GM18858 (cell line): ENCODE data around the gene RELCH.
"Not testable (repeated sequence)": the region's sequence is repeated elsewhere in the genome, so short reads cannot be mapped to it uniquely, and the experiment has no call there.

Source experiments
- ATAC-seq: cut with Tn5 transposase; IDR thresholded peaks from one replicate; pipeline ENCODE4 v1.9.1; 2021; ENCODE audit not compliant: unreplicated experiment

RELCH gene

DNA sequence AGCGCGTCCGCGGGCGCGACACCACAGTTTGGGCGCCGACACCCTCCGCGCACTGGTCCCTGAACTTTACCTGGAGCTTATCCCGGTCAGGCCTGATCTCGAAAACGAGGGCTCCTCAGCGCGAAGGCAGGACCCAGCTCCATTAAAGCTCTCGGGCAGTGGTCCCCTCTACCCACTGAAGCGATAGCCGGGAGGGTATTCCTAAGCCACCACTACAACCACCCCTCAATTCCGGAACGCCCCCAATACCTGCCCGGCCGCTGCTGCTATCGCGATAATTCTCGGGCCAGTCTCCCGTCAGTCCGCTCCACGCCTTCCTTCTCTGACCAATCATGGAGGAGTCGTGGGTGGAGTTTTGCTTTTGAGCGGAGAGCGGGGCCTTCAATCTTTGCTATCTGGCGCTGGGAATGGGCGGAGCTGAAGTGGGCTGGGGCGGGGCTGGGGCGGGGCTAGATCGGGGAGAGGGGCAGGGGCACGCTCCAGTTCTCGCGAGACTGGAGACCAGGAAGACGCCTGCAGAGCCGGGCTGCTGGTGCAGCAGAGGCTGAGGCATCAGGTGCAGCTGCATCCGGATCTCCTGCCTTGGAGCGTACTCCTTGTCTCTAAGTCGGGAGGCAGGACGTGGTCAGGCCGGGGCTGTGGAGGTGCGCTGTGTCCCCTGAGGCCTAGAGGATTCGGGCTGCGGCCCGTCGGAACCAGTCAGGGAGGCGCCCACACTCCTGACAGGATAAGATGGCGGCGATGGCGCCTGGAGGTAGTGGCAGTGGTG, at the start of gene RELCH, which contains the start of gene PIGN:
Gene RELCH (plus strand): TSS at position 482 of the 769 bp plus-strand sequence. CDS start 251 bp downstream, at position 733.
Gene PIGN (minus strand): TSS at position 283 of the 769 bp plus-strand sequence. CDS start 25,703 bp downstream, outside the sequence.
- peak; percentile 73 for ATAC-seq

DNA sequence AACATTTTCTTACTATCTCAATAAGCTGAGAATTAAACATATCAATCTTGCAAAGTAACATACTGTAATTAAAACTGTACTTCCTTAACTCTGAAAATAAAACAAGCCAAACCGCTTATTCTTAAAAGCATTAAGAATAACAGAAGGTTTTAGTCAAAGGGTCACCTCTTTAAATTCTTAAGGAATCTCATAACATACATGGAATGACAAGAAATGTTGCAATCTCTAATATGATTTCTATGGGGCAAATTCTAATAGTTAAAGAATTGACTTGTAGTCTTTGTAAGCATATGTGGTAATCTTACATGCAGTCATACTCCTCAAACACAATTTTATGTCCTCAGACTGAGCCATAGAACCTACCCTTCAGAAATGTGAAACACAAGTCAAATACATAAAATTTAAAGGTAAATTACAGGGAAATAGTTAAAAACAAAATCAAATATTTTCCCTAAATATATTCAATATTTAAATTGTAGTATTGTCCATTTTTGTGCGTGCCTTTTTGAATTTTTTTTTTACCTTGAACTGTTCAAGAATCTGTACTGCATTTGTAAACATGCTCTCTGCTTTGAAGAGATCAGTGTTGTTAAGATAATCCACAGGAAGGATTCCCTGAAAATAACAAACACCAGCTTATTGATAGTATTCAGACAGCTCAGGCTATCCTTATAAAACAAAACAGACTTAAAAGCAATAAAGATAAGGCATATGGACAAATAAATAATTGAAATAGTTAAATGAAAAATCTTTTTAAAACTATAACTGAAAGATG, 48.4 kb upstream of the RELCH start:
- no peak for ATAC-seq

DNA sequence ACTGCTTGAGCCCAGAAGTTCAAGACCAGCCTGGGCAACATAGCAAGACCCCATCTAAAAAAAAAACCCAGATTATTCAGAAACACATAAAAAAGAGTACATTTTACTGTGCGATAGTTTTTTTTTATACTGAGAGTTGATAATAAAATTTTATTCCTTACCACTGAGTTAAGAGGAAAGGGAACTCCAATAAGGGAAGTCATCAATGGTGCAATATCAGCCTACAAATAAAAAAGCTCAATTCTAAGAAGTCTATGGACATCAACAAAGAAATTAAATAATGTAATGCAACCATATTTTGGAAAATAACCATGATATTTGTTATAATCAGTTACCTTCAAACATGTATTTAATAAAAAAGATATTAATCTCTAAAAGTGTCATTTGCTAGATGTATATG, 46.8 kb upstream of the RELCH start:
- no peak for ATAC-seq

DNA sequence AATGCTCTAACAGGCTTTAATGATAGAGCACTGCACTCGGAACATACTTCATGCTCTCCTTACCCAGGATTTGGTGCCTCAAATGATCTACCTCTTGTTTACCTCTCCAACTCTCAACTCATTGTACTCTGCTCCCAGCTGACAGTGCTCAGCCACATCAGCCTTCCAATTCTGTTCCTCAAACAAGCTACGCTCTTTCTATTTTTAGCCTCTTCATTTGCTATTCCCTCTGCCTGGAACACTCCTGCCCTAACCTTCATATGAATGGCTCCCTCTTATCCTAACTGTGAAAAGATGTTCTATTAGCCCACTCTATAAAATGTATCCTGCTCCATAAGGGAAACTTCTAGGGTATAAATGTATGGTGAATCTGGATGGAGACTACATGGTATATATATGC, 42.7 kb upstream of the RELCH start:
- ATAC-seq, result no peak

DNA sequence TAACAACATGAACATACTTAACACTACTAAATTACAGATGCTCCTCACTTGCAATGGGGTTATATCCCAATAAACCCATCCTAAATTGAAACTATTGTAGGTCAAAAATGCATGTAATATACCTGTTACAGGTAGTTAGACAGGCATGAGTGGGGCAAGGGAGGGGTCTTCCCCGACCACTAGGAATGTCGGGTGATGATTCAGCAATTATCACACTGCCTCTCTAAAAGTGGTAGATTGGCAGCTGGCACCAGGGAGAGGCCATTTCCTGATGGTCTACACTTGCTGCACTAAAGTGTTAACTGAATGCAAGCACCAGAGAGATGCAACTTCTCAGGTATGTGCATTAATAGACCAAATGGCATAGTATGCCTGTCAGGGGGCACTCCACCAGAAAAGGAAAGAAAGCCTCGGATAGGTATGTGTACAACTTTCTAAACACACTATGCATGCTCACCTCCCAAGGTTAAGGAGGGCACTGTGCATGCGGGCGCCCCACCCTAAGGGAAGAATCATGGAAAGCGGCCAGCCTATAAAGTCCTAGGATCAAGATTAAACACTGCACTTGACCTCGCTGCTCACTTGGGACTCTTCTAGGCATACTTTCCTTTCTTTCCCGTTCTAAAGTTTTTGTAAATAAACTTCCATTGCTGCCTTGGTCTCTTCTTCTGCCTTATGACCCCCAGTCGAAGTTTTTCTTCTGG, 35.8 kb upstream of the RELCH start:
- no peak for ATAC-seq

DNA sequence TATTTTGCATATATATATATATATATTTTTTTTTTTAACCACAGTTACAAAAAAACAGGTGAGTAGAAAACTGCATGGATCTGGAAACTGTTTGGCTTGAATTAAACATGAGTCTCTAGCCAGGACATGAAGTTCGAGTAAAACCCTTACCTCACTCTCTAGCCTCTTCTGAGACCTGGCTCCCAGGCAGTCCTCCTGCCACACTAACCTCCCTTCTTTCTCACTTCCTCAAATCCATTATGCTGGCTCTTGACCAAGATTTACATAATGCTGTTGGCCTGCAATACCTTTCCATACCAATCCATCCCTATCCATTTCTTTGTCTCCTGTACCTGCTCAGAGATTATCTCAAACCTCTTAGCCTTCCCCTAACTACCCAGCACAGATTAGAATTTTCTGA, 34.2 kb upstream of the RELCH start:
- no peak for ATAC-seq

DNA sequence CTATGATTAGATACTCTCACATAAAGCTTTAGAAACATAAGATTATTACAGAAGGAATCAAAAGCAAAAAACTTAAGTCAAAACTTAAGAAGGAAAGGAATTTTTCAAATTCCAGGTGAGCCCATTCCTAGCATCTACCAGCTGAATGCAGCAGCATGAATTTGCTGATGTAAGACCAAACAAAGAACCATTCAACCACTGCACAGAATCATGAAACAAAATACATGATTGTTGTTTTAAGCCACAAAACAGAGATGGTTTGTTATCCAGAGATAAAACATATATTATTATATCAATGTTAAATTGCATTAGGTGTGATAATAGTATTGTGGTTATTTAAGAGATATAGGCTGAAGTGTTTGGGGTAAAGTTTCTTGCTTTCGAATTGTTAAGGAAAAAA, 29.2 kb upstream of the RELCH start:
- no peak for ATAC-seq

DNA sequence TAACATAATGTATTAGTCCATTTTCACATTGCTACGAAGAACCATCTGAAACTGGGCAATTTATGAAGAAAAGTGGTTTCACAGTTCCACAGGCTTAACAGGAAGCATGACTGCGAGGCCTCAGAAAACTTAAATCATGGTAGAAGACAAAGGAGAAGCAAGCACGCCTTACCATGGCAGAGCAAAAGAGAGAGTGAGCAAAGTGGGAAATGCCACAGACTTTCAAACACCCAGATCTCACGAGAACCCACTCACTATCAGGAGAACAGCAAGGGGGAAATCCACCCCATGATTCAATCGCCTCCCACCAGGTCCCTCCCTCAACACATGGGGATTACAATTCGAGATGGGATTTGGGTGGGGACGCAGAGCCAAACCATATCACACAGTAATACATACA, 22.7 kb upstream of the RELCH start:
- no peak for ATAC-seq

DNA sequence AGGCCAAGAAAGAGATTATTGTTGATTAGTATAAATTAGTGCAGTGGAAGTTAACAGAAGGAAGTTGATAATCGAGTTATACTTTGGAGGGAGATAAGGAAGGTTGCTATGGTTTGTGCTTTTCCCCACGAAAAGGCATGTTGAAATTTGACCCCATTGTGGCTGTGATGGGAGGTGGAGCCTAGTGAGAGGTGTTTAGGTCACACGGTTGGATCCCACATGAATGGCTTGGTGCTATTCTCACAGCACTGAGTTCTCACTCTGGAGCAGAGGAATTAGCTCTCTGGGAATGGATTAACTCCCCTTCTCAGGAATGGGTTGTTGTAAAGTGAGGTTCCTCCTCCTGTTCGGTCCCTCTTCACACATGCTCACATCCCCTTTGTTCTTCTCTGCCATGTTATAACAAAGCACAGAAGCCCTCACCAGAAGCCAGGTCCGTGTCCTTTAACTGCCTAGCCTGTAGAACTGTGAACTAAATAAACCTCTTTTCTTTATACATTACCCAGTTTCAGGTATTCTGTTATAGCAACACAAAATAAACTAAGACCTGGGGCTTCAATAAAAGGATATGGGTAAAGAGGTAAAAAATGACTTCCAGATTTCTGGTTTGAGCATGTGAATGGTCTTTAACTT, 22.1 kb upstream of the RELCH start:
- no peak for ATAC-seq

DNA sequence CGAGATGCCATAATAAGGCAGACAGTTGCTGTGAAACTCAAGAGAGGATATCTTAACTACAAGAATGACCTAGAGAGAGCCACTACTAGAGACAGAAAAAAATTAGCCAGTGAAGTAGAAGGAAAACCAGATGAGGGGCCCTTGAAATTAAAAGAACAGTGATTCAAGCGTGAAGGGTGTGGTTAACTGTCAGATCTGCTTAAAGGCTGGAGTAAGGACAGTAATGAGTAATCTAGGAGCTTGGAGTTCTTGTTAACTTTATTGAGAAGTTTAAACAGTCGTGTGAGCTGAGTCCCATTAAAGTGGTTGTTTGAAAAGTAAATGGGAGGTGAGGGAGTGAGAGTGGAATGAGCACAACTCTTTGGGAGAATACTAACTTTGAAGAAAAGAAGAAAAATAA, 21.5 kb upstream of the RELCH start:
- no peak for ATAC-seq

DNA sequence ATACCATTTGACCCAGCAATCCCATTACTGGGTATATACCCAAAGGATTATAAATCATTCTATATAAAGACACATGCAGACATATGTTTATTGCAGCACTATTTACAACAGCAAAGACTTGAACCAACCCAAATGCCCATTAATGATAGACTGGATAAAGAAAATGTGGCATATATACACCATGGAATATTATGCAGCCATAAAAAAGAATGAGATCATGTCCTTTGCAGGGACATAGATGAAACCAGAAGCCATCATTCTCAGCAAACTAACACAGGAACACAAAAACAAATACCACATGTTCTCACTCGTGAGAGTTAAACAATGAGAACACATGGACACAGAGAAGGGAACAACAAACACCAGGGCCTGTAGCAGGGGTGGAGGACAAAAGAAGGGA, 20.5 kb upstream of the RELCH start:
- ATAC-seq, result not testable (repeated sequence)

DNA sequence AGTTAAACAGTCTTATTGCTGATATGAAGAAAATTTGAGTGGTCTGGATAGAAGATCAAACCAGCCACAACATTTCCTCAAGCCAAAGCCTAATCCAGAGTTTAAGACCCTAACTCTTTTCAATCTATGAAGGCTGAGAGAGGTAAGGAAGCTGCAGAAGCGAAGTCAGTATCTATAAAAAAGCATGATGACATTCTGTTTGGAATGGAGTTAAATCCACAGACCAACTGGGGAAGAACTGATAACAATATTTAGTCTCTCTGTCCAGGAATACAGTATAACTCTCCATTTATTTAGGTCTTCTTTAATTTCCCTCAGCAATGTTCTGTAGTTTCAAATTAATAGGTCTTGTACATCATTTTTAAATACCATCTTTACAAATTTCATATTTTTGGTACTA, 16.2 kb upstream of the RELCH start:
- no peak for ATAC-seq

DNA sequence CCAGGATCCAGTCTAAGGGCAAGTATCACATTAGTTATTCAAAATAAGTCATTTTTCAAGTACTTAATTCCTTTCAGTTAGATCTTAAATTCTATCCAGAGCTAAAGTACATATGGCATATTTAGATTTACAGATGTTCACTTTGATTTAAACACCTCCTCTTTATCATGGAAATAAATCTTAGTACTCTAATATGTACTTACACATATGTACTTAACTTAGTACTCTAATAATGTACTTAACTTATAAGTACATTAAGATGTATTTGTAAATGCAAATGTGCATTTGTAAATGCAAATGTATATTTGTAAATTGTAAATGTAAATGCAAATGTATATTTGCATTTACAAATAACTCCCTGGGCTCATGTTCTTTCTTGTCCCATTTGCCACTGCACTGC, 14.8 kb upstream of the RELCH start:
- ATAC-seq, result no peak

- no peak for ATAC-seq
Observed at GRCh38 chr18:62175521-62175920, 11.5 kb upstream of the RELCH start.

GRCh38 chr18:62177271-62177670, 9.8 kb upstream of the RELCH start:
- ATAC-seq, result no peak

DNA sequence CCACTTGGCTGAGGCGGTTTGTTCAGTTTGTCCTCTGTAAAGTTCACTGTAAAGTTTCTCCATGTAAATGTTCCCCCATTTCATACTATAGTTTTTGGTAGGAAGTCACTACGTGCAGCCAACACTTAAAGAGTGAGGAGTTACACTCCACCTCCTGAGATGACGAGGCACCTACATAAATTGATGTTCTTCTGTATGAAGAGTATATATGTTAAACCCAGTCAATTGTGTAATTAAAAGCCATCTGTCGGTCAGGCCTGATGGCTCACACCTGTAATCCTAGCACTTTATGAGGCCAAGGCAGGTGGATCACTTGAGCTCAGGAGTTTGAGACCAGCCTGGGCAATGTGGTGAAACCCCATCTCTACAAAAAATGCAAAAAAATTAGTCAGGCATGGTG, 7.8 kb upstream of the RELCH start:
- no peak for ATAC-seq

GRCh38 chr18:62182220-62182619, 4.8 kb upstream of the RELCH start:
- ATAC-seq, result no peak

- no peak for ATAC-seq
Observed at GRCh38 chr18:62183578-62184195, 3.4 kb upstream of the RELCH start.

DNA sequence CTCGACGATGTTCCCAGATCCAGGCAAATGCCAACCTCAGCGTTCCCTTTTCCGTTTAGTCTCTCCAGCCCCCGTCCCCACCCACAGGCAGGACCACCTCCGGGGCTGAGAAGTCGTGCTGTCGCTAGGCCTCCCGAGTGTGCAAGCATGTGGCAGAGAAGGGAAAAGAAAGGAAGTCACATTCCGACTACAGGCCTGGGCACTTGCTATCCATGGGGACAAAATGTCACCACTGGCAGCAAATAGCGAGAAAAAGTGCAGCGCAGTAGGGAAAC, 619 bp upstream of the RELCH start:
- ATAC-seq, result no peak

- ATAC-seq, result no peak
Observed at GRCh38 chr18:62187543-62188510, 772 bp downstream of the RELCH start.
